Measurements from ENCODE around the gene GPAM. TPM values are rescaled to one million over a fixed set of nuclear protein-coding genes. Genes with fewer than 3 reads are reported as not detected.

The GPAM gene
- total and polyA plus RNA-seq, 9 of the 15 experiments (the other 6 are each of a cell fraction or from before 2014, with no cell fraction given): 3.5 to 7.5 (median 5.5) TPM

- TF ChIP-seq DLX4 (CRISPR knock-in tag; IDR thresholded peaks at IDR 0.05): no peak
- no peak for TF ChIP-seq NBN (IDR thresholded peaks at IDR 0.05; ENCODE audit: low read depth)
- no peak for TF ChIP-seq SIN3A (IDR thresholded peaks at IDR 0.05; ENCODE audit: borderline replicate concordance in 2 of 2, control insufficient read depth in 1 of 2, low read depth in 2 of 2, low read length in 2 of 2)
- TF ChIP-seq MLLT1 (IDR thresholded peaks at IDR 0.05): no peak
- TF ChIP-seq POLR2AphosphoS2 (IDR thresholded peaks at IDR 0.05; ENCODE audit: low read length): no peak
- TF ChIP-seq MTA2 (IDR thresholded peaks at IDR 0.05; ENCODE audit: low read depth): no peak
- no peak for TF ChIP-seq RFX7 (CRISPR knock-in tag; IDR thresholded peaks at IDR 0.05)
- TF ChIP-seq ZNF184 (CRISPR knock-in tag; IDR thresholded peaks at IDR 0.05): no peak
- no peak for TF ChIP-seq PML (IDR thresholded peaks at IDR 0.05; ENCODE audit: low read length)
- no peak for TF ChIP-seq ELF4 (CRISPR knock-in tag; IDR thresholded peaks at IDR 0.05)
- TF ChIP-seq SRSF3 (IDR thresholded peaks at IDR 0.05; ENCODE audit: insufficient read depth, low read length): no peak
- Histone ChIP-seq H3K9ac (ENCODE audit: insufficient read depth in 1 of 2, low read depth in 2 of 2, low read length in 2 of 2) (no peak overlapping the region), H3K4me1 (replicated peaks in 1 of 2; ENCODE audit: control insufficient read depth in 2 of 2, insufficient read depth in 2 of 2, low read length in 2 of 2) (no peaks in the 10 kb centered on the region), H3K79me2 (ENCODE audit: control insufficient read depth, insufficient read depth, low read length) (no peaks in the 10 kb centered on the region), H4K20me1 (replicated peaks; ENCODE audit: control insufficient read depth, insufficient read depth, low read length) (no peaks in the 10 kb centered on the region), H3K27ac (ENCODE audit: extremely low read depth, low read depth, low read length) (no peak overlapping the region), H3K4me2 (ENCODE audit: insufficient read depth, low read length) (no peak overlapping the region), H3K9me1 (ENCODE audit: control insufficient read depth, insufficient read depth, low read length) (no peaks in the 10 kb centered on the region), H3K27me3 (ENCODE audit: control insufficient read depth in 2 of 2, insufficient read depth in 2 of 2, low read length in 2 of 2) (no peaks in the 10 kb centered on the region), H3K9me3 (replicated peaks; ENCODE audit: control insufficient read depth, insufficient read depth, low read depth, low read length) (no peaks in the 10 kb centered on the region), H2AFZ (ENCODE audit: low read depth, low read length) (no peak overlapping the region), H3K36me3 (ENCODE audit: control insufficient read depth, insufficient read depth, low read length) (no peaks in the 10 kb centered on the region), H3K4me3 (no peak overlapping the region)
- FAIRE-seq: no peak
- ChIA-PET CTCF (ENCODE audit: low intra/inter-chr PET ratio) (no interaction called here), POLR2A (interaction anchor here (0.8 kb wide), 1 partner anchor 22 kb away, joined by 3 read pairs; no protein-coding TSS in a partner anchor)
- WGBS (ENCODE audit: insufficient coverage, low coverage, missing lambda C conversion rate): 0% methylated on average over 3 of the region's 3 CpGs
- intact Hi-C loops (cut with micrococcal nuclease): no loop called here
- ATAC-seq: no peak
- in situ Hi-C loops (cut with MboI): no loop called here
- no TSS peak for BruUV-seq (replicated peaks)
- DNase-seq (ENCODE audit: extremely low read depth in 1 of 4, low spot score in 3 of 4): no peak
Observed at GRCh38 chr10:112224933-112225529, 41.5 kb upstream of the GPAM start.

Data from K562 (cell line).